OCI-LY7 (cell line): ENCODE data around the gene GTF3C2. TPM values are rescaled to one million over a fixed set of nuclear protein-coding genes. Genes with fewer than 3 reads are reported as not detected.
"Not testable (repeated sequence)": the region's sequence is repeated elsewhere in the genome, so short reads cannot be mapped to it uniquely, and the experiment has no call there.

Experiments
- BruUV-seq: library from RNA; stranded (reverse); fragments of 400-500 nt; replicated peaks from 2 replicates; lab custom pipeline; 2021; lab: Mats Ljungman, UMichigan
- CTCF ChIA-PET: fragments of 300-600 bp; sonication (Branson Sonifier 250); formaldehyde crosslinking; loops from one replicate; lab custom pipeline; 2022; ENCODE audit warnings: antibody characterized with exemption; ENCODE audit not compliant: unreplicated experiment; lab: Charles Lee
- POLR2A ChIA-PET: fragments of 300-600 bp; sonication (Branson Sonifier 250); formaldehyde crosslinking; loops from one replicate; lab custom pipeline; 2022; ENCODE audit warnings: antibody characterized with exemption; lab: Charles Lee
- DNase-seq: peaks from one replicate; pipeline ENCODE4 v3.0.0-alpha.2; 2015; ENCODE audit warnings: low spot score
- H2AFZ ChIP-seq: fragments of 200-600 bp; sonication (generic), shearing (Covaris generic); 2 replicates; pipeline ENCODE4 v1.6.1; 2014; ENCODE audit warnings: mild to moderate bottlenecking, antibody characterized with exemption, low read length, moderate library complexity
- H3K27ac ChIP-seq: fragments of 200-600 bp; sonication (generic); 2 replicates; pipeline ENCODE4 v1.5.1; 2014; ENCODE audit warnings: mixed run types, low read depth, mild to moderate bottlenecking, moderate library complexity, low read length, inconsistent platforms; ENCODE audit not compliant: poor library complexity, severe bottlenecking
- H3K36me3 ChIP-seq: fragments of 200-600 bp; sonication (generic); 2 replicates; pipeline ENCODE4 v1.6.1; 2014; ENCODE audit warnings: mild to moderate bottlenecking, antibody characterized with exemption, low read length, moderate library complexity, mixed read lengths; ENCODE audit not compliant: insufficient read depth
- H3K4me1 ChIP-seq: fragments of 200-600 bp; sonication (generic); 2 replicates; pipeline ENCODE4 v1.5.1; 2014; ENCODE audit warnings: mild to moderate bottlenecking, low read length; ENCODE audit not compliant: insufficient read depth, poor library complexity, severe bottlenecking
- H3K4me2 ChIP-seq: fragments of 200-600 bp; sonication (generic); 2 replicates; pipeline ENCODE4 v1.6.1; 2014; ENCODE audit warnings: mild to moderate bottlenecking, low read length
- H3K4me3 ChIP-seq: fragments of 200-600 bp; sonication (generic); 2 replicates; pipeline ENCODE4 v1.5.1; 2014; ENCODE audit warnings: mild to moderate bottlenecking, low read depth, low read length; ENCODE audit not compliant: poor library complexity, severe bottlenecking
- H3K79me2 ChIP-seq: fragments of 200-600 bp; sonication (generic); 2 replicates; pipeline ENCODE4 v1.6.1; 2016; ENCODE audit warnings: low read depth, mild to moderate bottlenecking, low read length, moderate library complexity, mixed read lengths; ENCODE audit not compliant: insufficient read depth
- H3K9me2 ChIP-seq: fragments of 200-600 bp; sonication (generic); 2 replicates; pipeline ENCODE4 v1.6.1; 2016; ENCODE audit warnings: mild to moderate bottlenecking, low read length, mixed read lengths; ENCODE audit not compliant: insufficient read depth
- H3K9me3 ChIP-seq: fragments of 200-600 bp; sonication (generic); 2 replicates; pipeline ENCODE4 v1.6.1; 2014; ENCODE audit warnings: mild to moderate bottlenecking, mixed run types, low read length, mixed read lengths
- H4K20me1 ChIP-seq: fragments of 200-600 bp; sonication (generic); 2 replicates; pipeline ENCODE4 v1.6.1; 2014; ENCODE audit warnings: mild to moderate bottlenecking, antibody characterized with exemption, low read length, moderate library complexity, mixed read lengths; ENCODE audit not compliant: insufficient read depth
- EZH2phosphoT487 ChIP-seq: fragments of 200-600 bp; sonication (generic); IDR thresholded peaks from 2 replicates; pipeline ENCODE4 v1.6.1; 2018; ENCODE audit warnings: low read depth, borderline replicate concordance, mild to moderate bottlenecking, mixed run types, antibody characterized with exemption, low read length, moderate library complexity, mixed read lengths
- intact Hi-C: fragments of 100-400 bp; cut with micrococcal nuclease; formaldehyde crosslinking; loops from one replicate; pipeline ENCODE4 v1.10.0; 2022; ENCODE audit not compliant: unreplicated experiment
- total RNA-seq, 2 experiments: library from RNA; depleted of rRNA in 1 of 2; stranded (reverse); fragments of >200 nt in 1 of 2; shearing (Covaris generic) in 1 of 2; gene quantifications; 2 replicates each; pipeline ENCODE4 v1.2.3, GENCODE V29; 2014 to 2022
- TF ChIP-seq, protein P1 (sequence below): fragments of 200-600 bp; sonication (generic); conservative IDR thresholded peaks from 2 replicates; pipeline ENCODE4 v1.5.1; 2014; ENCODE audit warnings: mild to moderate bottlenecking, antibody characterized with exemption, low read length, moderate library complexity, mixed read lengths

The GTF3C2 gene
- total RNA-seq, 2 experiments from 2014 or later, result 54.2 to 70.3 TPM

DNA sequence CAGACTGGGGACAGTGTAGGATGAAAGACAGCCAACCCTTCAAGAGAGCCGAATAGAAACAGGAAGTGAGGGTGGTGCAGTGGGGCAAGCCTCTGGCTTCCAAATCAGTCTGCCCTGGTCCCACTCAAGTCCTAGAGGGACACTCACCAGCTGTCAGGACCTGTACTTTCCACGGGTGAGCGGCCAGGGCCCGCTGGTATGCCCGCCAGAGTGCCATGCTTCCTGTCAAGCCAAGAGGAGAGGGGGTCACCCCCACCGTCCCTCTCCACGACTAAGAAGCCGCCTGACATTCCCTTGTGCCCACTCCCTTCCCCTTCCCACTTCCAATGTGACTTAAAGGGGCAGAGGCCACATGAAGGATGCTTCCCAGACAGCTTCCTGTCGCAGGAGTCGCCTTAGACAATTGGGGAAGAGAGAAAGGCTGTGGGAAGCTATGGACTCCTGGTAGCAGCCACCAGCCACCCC is 34.2 kb downstream of the GTF3C2 start:
- Histone ChIP-seq H3K4me1 (peaks cover 16% of the 10 kb centered on the region), H3K79me2 (peaks cover 24% of the 10 kb centered on the region; the same call in 1 of the 2 replicates), H3K4me2 (peak overlapping the region; percentile 91), H3K27ac (peak overlapping the region; percentile 58), H4K20me1 (no peaks in the 10 kb centered on the region), H2AFZ (peak overlapping the region; percentile 77; the same call in 1 of the 2 replicates), H3K9me2 (no peaks in the 10 kb centered on the region), H3K9me3 (no peaks in the 10 kb centered on the region), H3K36me3 (peaks cover 20% of the 10 kb centered on the region), H3K4me3 (peak overlapping the region; percentile 84)
- peak; percentile 48 for DNase-seq
- intact Hi-C loops, result loop anchor here (2.0 to 5.0 kb wide), 2 partner anchors 35 to 48 kb away; partner anchors contain the start of genes EIF2B4, GTF3C2 and SNX17
- TF ChIP-seq EZH2phosphoT487, result no peak
- TF ChIP-seq, protein P1, sequence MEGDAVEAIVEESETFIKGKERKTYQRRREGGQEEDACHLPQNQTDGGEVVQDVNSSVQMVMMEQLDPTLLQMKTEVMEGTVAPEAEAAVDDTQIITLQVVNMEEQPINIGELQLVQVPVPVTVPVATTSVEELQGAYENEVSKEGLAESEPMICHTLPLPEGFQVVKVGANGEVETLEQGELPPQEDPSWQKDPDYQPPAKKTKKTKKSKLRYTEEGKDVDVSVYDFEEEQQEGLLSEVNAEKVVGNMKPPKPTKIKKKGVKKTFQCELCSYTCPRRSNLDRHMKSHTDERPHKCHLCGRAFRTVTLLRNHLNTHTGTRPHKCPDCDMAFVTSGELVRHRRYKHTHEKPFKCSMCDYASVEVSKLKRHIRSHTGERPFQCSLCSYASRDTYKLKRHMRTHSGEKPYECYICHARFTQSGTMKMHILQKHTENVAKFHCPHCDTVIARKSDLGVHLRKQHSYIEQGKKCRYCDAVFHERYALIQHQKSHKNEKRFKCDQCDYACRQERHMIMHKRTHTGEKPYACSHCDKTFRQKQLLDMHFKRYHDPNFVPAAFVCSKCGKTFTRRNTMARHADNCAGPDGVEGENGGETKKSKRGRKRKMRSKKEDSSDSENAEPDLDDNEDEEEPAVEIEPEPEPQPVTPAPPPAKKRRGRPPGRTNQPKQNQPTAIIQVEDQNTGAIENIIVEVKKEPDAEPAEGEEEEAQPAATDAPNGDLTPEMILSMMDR, result no peak
- ChIA-PET POLR2A (interaction anchor here (0.6 to 1.3 kb wide), 3 partner anchors 15 to 104 kb away, joined by 3 read pairs; no protein-coding TSS in a partner anchor), CTCF (interaction anchor here (0.6 to 1.2 kb wide), 2 partner anchors 30 to 170 kb away, joined by 4 to 5 read pairs; no protein-coding TSS in a partner anchor)
- TSS peak; percentile 64 for BruUV-seq

DNA sequence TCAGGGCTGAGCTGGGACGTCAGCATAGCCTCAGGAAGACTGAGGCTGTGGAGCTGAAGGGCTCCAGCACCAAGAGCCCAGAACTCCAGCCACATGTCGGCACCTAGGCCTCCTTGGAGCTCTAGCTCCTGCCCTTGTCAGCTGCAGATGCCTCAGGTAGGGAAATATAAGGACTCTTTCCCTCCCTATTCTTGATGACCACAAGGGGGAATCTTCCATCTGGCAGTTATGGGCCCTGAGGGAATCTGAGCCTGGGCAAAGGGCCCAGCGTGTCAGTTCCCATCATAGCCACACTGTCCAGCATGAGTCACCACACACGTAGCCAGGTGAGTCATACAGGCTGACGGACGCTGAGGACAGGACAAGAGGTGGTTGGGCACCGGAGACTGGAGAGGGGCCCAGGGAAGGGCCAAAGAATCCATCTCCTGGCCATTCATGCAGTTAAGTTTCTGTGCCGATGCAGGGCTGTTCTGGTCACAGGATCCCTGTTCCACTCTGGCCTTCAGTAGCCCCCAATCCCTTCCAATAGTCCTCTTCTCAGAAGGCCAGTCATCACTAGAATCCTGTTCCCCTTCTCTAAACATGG is 35.5 kb downstream of the GTF3C2 start:
- Histone ChIP-seq H3K36me3 (peaks cover 8% of the 10 kb centered on the region; the same call in 1 of the 2 replicates), H3K9me3 (no peaks in the 10 kb centered on the region), H3K4me1 (peaks cover 16% of the 10 kb centered on the region), H3K4me3 (peak overlapping the region; percentile 84), H3K79me2 (peaks cover 24% of the 10 kb centered on the region; the same call in 1 of the 2 replicates), H3K9me2 (no peaks in the 10 kb centered on the region), H4K20me1 (no peaks in the 10 kb centered on the region), H2AFZ (no peak overlapping the region), H3K27ac (no peak overlapping the region), H3K4me2 (peak overlapping the region; percentile 91)
- CTCF ChIA-PET, result interaction anchor here (0.6 to 1.5 kb wide), 2 partner anchors 18 to 310 kb away, joined by 3 read pairs; no protein-coding TSS in a partner anchor
- intact Hi-C loops, result loop anchor here (5.0 kb wide), 1 partner anchor 36 kb away; the partner anchor contains the start of gene GTF3C2
- POLR2A ChIA-PET, result no interaction called here
- BruUV-seq, result no TSS peak
- no peak for TF ChIP-seq EZH2phosphoT487
- TF ChIP-seq, protein P1, result no peak
- DNase-seq, result no peak

DNA sequence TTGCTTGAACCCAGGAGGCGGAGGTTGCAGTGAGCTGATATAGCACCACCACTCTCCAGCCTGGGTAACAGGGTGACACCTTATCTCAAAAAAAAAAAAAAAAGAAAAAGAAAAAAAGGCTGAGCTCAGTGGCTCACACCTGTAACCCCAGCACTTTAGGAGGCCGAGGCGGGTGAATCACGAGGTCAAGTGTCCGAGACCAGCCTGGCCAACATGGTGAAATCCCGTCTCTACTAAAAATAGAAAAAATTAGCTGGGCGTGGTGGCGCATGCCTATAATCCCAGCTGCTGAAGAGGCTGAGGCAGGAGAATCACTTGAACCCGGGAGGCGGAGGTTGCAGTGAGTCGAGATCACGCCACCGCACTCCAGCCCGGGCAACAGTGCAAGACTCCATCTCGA is 36.7 kb downstream of the GTF3C2 start:
- not testable (repeated sequence) for H3K27ac ChIP-seq, DNase-seq, H2AFZ ChIP-seq, H4K20me1 ChIP-seq, H3K4me3 ChIP-seq, H3K9me3 ChIP-seq, H3K4me2 ChIP-seq, H3K9me2 ChIP-seq, BruUV-seq, H3K36me3 ChIP-seq
- ChIA-PET CTCF (interaction anchor here (1.5 kb wide), 1 partner anchor 17 kb away, joined by 3 read pairs; no protein-coding TSS in a partner anchor), POLR2A (interaction anchor here (0.6 to 1.3 kb wide), 2 partner anchors 17 to 37 kb away, joined by 3 to 4 read pairs; no protein-coding TSS in a partner anchor)
- Histone ChIP-seq H3K79me2 (peaks cover 24% of the 10 kb centered on the region; the same call in 1 of the 2 replicates), H3K4me1 (peaks cover 16% of the 10 kb centered on the region)
- intact Hi-C loops, result loop anchor here (5.0 kb wide), 1 partner anchor 37 kb away; the partner anchor contains the start of gene GTF3C2
